Activated T-helper 9 cell treated with anti-CD3 and anti-CD28 coated beads, Interleukin-2, amount 50 U/mL, for 16 hours (primary cell): ENCODE results near the gene TMEM141.
A peak's percentile ranks its signal among the peaks of the same experiment; 100 is the strongest.
"Not testable (repeated sequence)": the region's sequence is repeated elsewhere in the genome, so short reads cannot be mapped to it uniquely, and the experiment has no call there.

Experiments used
- DNase-seq: peaks from one replicate; pipeline ENCODE4 v3.0.0-alpha.2; 2020; ENCODE audit warnings: low read depth

The TMEM141 gene

DNA sequence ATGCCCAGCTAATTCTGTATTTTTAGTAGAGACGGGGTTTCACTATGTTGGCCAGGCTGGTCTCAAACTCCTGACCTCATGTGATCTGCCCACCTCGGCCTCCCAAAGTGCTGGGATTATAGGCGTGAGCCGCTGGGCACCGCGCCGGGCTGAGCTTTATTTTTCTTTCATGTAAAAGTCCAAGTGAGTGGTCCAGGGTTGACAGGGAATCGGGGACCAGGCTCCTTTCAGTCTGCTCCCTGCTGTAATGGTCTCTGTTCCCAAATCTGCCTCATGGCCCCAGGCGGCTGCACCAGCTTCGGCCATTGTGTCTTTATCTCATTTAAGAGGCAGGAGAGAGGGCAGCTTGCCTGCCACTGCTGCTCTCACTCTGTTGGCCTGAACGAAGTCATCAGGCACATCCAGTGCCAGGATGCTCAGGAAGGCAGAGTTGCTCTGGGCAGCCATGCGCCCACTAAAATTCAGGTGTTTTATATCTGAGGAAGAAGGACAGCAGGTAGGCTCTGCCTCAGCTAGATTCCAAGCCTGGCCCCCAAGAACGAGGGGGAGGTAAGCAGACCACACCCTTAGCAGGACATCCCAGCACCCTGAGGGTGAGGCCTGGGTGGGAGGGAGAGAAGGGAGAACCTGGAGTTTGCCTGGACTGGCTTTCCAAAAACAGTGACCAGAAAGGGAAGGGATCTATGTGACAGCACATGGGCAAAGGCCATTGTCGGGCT is 3.3 kb downstream of the TMEM141 start:
- DNase-seq = no peak

DNA sequence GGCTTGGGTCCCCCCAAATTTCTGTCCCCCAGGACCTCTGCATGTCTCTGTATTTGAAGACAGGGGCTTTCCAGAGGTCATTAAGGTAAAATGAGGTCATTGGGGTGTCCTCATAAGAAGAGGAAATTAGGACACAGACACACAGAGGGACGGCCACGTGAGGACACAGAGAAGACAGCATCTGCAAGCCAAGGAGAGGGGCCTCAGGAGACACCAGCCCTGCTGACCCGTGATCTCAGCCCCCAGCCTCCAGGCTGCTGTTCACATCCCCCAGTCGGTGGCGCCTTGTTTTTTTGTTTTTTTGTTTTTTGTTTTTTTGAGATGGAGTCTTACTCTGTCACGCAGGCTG is 3.8 kb downstream of the TMEM141 start:
- no peak for DNase-seq

DNA sequence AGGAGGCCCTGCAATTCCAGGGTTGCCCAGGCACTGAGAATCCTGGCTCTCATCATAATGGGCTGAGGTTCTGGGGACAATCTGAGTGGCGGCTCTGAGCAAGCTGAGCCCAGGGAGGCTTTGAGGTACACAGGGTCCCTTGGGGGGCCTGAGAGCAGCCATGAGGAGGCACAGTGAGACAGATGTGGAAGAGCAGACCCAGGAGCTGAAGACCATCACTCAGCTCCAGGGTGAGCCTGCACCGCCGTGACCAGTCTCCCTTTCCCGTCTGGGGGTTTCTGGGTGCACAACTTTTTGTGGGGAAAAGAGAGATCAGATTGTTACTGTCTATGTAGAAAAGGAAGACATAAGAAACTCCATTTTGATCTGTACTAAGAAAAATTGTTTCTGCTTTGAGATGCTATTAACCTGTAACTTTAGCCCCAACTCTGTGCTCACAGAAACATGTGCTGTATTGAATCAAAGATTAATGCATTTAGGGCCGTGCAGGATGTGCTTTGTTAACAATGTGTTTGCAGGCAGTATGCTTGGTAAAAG is 5.2 kb downstream of the TMEM141 start, which contains the start of gene CCDC183:
Gene CCDC183 (plus strand): TSS at position 101 of the 537 bp plus-strand sequence. CDS start 60 bp downstream, at position 161.
- no peak for DNase-seq

DNA sequence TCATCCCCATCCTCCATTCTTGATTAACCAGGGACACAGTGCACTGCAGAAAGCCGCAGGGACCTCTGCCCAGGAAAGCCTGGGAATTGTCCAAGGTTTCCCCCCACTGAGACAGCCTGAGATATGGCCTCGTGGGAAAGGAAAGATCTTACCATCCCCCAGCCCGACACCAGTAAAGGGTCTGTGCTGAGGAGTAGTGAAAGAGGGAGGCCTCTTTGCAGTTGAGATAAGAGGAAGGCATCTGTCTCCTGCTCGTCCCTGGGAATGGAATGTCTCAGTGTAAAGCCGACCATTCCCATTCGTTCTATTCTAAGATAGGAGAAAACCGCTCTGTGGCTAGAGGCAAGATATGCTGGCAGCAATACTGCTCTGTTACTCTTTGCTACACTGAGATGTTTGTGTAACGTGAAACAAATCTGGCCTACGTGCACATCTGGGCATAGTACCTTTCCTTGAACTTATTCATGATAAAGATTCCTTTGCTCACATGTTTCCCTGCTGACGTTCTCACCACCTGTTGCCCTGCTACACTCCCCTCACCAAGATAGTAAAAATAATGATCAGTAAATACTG is 5.7 kb downstream of the TMEM141 start:
- not testable (repeated sequence) for DNase-seq

DNA sequence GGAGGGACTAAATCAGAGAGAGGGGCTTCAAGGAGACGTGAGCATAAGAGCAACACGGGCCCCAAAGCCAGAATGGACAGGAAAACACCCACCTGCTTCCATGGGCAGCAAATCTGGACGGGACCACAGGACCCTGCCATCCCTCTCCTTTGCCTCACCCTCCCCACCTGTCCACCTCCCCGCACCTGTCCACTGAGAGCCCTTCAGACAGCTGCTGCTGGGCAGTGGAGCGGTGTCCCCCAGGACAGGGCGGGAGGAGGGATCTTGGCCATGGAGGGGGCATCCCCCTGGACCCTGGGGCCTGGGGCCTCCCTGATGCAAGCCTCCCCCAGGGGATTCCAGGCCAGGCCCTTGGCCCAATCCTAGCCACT is 7.5 kb downstream of the TMEM141 start:
- DNase-seq = no peak

DNA sequence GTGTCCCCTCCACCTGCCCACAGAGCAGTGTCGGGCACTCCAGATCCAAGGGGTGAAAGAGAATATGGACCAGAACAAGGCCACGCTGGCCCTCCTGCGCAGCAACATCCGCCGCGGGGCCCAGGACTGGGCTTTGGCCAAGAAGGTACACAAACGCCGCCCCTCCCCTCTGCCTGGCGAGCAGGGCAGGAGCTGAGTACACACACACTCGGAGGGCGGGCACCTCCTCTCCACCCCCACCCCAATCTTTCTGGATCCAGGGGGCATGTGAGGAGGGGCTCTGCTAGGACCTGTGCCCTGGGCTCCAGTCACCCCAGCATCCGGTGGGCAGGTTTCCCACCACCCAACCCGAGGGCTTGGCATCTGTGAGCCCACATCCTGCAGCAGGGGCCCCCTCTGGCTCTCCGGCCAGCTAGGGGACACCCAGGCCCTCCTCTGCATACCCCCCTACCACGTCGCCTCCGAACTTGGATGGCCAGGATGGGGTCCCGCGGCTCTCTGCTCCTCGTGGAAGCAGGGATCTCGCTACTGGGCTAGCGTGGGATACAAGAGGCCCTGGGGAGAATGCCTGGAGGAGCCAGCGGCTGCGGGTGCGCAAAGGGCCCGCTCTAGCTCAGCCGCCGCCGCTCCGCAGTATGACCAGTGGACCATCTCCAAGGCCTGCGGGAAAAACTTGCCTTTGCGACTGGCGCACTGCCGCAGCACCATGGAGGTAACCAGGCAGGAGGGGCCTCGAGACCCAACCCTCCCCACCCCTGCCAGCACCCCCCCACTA is 8.1 kb downstream of the TMEM141 start:
- DNase-seq = no peak

DNA sequence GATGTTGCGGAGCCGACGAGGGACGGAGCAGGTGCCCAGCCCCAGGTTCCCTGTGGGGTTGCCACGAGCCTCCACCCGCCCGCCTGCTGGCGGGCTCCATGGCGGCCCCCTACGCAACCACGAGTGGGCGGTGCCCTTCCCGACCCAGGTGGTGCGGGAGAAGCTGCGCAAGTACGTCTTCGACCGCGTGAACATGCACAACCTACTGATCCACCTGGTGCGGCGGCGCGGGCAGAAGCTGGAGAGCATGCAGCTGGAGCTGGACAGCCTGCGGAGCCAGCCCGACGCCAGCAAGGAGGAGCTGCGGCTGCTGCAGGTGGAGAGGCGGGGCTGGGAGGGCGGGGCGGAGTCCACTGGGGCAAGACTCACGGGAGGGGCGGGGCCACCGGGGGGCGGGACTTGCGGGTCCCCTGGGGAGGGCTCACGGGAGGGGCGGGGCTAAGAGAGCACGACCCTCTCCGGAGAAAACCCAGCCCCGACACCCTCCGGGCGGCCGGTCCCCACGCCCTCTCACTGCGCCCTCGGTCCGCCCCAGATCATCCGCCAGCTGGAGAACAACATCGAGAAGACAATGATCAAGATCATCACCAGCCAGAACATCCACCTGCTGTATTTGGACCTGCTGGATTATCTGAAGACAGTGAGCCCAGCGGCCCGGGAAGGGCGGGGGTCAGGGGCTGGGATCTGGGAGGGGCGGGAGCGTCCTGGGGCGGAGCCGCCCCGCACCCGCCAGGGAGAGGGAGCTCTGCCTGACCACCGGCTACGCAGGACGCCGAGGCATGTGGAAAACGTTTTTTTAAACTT is 8.9 kb downstream of the TMEM141 start:
- peak; percentile 90 for DNase-seq

DNA sequence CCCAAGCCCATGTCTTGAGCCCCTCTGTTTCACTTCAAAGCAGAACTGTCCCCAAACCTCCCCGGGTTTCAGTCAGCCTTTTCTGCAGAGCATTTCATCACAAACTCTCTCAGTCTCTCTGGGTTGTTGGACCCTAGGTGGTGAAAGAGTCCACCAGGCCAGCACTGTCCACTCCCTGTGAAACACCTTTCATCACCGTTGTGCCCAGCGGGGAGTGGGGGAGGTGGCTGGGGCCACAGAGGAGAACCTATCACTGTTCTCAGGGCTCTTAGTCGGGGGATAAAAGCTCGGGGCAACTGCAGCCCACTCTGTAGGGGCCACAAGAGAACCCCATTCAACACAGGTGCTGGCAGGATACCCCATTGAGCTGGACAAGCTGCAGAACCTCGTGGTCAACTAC is 11.2 kb downstream of the TMEM141 start:
- DNase-seq = no peak

DNA sequence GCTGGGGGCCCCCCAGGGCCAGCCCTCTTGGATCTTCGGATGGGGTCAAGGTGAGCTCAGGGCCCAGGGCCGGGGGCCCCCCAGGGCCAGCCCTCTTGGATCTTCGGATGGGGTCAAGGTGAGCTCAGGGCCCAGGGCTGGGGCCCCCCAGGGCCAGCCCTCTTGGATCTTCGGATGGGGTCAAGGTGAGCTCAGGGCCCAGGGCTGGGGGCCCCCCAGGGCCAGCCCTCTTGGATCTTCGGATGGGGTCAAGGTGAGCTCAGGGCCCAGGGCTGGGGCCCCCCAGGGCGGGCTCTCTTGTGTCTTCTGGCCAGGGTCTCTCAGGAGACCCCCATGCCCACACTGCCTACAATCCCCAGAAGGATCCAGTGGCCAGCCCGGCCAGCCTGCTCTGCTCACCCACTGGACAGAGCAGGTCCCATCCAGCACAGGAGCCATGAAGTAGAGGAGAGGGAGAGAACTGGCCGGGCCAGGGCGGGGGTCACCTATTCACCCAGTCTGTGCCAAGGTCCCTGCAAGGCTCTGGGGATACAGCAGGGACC is 11.9 kb downstream of the TMEM141 start:
- DNase-seq = not testable (repeated sequence)

DNA sequence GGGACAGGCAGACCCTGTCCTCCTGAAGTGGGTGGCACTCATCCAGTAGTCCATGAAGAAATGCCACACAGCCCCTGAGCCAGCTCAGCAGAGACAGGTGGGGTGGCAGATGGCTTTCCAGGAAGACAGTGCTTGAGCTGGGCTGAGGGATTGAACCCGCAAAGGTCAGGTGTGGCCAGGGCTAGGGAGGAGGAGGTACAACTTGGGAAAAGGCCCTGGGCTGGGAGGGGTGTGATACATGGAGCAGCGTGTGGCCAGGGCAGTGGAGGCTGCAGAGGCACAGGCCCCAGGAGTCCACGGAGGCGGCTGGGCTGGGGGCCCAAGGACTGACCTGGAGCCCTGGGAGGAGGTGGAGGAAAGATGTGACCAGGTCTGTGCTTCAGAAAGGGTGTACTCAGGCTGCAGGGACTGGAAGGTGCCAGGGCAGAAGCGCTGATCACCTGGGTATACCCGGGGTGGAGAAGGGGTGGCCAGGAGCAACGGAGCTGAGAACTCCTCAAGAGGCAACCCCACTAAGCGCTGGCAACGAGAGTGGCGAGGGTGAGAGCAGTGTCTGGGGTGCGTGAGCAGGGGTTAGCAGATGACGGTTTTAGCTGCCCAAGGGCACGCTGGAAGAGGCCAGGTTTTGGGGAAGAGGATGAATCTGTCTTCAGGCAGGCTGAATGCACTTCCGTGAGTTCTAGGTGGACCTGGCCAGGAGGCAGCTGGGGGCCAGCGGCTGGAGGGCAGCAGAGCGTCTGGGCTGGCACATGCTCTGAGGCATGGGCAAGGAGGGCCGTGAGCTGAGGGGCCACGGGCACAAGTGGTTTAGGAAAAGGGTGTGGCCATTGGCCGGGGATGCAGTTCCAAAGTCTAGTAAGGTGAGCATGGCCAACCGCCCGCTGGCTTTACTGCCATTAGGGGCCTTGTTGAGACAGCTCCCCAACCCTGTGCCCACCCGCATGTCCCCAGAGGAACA is 12.7 kb downstream of the TMEM141 start:
- DNase-seq = no peak

DNA sequence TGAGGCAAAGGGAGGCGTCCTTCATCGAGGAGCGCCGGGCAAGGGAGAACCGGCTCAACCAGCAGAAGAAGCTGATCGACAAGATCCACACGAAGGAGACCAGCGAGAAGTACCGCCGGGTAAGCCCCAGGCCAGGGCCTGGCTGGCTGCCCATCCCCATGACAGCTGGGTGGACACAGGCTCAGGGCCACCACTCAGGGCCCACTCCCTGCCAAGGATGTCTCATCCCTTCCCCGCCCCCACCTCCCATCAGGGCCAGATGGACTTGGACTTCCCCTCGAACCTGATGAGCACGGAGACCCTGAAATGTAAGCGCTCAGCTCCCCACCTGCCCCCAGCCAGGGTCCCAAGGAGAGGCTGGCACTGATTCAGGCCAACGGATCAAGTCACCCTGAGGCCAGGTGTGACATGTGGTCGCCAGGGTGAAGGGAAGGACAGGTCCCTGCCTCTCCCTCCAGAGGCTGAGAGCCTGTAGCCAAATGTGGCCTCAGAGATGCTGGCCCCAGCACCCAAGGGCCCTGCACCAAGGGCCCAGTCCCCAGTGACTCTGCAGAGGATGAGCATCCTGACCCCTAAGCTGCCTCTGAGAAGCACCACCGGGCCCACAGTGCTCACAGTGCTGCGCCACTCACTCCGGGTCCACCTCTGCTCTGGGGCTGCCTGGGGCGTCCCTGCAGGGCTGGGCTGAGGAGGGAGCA is 13.5 kb downstream of the TMEM141 start:
- DNase-seq = no peak

DNA sequence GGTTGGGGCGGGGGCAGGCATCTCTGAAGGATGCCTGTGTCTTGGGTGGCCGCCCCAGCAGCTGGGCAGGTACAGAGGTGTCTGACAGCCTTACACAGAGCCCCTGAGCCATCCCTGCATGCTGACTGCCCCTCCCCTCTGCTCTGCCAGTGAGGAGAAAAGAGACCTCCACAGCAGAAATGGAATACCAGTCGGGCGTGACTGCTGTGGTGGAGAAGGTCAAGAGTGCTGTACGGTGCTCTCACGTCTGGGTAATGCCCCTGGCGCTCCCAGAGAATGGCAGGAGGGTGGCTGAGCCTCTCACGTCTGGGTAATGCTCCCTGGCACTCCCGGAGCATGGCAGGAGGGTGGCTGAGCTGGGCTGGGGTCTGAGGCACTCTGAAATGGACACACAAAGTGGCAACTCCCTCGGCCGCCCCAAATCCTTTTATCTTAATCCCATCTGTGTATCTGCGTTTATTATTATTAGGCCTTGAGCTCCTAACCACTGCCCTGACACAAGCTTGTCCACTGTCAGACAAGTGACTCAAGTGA is 14.1 kb downstream of the TMEM141 start:
- no peak for DNase-seq

DNA sequence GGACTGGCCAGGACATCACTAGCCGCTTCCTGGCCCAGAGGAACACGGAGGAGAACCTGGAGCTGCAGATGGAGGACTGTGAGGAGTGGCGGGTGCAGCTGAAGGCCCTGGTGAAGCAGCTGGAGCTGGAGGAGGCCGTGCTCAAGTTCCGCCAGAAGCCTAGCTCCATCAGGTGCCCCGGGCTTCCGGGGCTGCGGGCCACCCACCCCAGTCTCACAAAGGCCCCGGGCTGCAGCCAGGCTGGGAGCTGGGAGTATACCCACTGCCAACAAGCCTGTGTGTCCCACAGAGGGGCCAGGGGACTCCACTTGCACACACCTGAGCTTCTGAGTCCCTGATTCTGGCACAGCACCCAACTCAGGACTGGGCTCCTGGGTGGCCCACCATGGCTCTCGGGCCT is 14.9 kb downstream of the TMEM141 start:
- no peak for DNase-seq

DNA sequence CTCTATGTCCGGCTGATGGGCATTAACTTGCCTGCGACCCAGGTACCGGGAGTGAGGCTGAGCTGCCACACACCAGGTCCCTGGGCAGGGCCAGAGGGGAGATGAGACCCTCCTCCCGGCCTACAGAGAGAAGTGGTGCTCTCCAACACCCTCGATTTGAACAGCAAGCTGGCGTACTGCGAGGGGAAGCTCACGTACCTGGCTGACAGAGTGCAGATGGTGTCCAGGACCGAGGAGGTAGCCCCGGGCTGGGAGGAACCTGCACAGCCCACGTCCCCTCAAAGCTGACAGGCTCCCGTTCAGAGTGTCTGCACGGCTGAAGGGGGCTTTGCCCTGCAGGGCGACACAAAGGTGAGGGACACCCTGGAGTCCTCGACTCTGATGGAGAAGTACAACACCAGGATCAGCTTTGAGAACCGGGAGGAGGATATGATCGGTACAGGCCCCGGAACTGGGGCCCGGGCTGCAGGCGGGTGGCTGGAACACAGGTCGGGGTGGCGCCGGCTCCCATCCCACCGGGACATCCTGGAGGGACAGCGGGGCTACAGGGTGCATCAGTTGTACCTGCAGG is 15.6 kb downstream of the TMEM141 start:
- DNase-seq = no peak

DNA sequence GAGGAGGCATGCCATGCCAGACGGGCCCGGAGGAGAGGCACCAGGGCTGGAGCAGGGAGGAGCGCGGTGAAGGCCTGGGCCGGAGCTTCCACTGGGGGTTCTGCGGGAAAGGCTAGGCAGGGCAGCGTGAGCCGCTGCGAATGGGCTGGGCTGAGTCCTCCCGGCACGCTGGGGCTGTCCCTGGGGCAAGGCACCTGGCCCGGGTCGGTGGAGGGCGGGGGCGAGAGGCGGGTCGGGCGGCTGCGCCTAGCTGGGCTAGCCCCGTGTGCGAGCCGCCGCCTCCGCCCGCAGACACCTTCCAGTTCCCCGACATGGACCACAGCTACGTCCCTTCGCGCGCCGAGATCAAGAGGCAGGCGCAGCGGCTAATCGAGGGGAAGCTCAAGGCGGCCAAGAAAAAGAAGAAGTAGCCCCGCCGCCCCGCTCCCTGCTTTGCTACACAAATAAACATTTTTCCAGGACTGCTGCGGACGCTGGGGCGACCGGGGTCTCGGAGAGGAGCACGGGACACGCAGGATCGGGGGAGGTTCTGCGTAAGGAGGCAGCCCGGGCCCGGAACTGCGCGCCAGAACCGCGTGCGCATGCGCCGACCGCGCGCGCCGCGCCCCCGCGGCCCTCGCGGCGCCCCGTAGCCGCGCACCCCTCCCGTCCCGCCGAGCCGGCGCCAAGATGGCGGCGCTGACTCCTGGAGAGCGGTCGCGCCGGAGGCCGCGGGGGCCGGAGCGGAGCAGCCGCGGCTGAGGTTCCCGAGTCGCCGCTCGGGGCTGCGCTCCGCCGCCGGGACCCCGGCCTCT is 16.3 kb downstream of the TMEM141 start, which contains the start of gene RABL6:
Gene RABL6 (plus strand): TSS at position 668 of the 794 bp plus-strand sequence. CDS start 249 bp downstream, outside the sequence.
- peak; percentile 74 for DNase-seq

DNA sequence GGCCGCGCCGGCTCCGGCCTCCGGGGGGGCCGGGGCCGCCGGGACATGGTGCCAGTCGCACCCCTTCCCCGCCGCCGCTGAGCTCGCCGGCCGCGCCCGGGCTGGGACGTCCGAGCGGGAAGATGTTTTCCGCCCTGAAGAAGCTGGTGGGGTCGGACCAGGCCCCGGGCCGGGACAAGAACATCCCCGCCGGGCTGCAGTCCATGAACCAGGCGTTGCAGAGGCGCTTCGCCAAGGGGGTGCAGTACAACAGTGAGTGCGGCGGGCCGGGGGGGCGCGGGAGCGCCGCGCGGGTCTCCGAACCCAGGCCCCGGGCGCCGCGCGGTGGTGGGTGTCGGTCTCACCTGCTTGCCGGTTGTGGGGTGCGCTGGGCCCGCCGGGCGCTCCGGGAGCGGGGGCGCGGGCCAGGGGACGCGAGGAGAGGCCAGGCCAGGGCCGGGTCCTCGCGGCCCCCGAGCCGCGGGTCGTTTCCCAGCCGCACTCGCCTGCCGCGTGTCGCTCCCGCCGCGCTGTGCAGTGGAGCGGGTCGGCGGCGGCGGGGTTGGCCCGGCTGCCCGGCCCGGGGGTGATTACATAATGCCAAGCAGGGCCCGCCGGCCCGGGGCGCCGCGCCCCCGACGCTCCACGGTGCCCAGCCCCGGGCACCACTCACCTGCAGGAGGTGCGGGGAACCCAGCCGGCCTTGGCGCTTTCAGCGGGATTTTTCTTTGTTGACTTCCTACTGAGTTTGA is 17.1 kb downstream of the TMEM141 start:
- DNase-seq = peak; percentile 33

DNA sequence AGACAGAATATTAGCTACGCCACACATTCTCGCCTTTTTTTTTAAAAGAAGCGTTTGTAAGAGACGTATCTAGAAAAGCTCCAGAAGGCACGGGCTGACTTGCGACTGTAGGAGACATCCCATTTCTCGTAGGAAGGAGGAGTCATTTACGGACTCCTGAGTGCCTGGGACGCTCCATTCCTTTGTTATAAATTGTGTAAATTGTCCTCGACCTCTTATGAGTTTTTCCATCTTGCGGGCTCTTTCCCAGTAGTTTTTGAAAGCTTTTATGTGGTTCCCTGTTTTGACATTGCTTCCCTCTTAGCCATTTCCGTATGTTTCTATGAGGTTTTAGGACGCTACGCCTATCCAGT is 17.6 kb downstream of the TMEM141 start:
- no peak for DNase-seq
